ENCODE measurements around the gene DIAPH1.

GRCh38 chr5:141533897-141534296 is 84.9 kb downstream of the DIAPH1 start:
- TF ChIP-seq CTCF (IDR thresholded peaks at IDR 0.05; ENCODE audit: low read length) (no peak), EZH2phosphoT487 (IDR thresholded peaks at IDR 0.05; ENCODE audit: low read length) (no peak), EZH2 (optimal IDR thresholded peaks at IDR 0.05; ENCODE audit: low read depth, low read length) (no peak)
